B cell (primary cell): ENCODE measurements around the gene UROS. TPM values are rescaled to one million over a fixed set of nuclear protein-coding genes. Genes with fewer than 3 reads are reported as not detected.

Source experiments
- ATAC-seq: fragments of 200-7000 bp; cut with Tn5 transposase; one replicate; pipeline ENCODE4 v1.10.0; 2021; ENCODE audit warnings: low read depth, mild to moderate bottlenecking, moderate number of reproducible peaks, moderate library complexity
- CTCF ChIA-PET: fragments of 350-600 bp; sonication (Branson Sonifier 250); formaldehyde crosslinking; loops from one replicate; lab custom pipeline; 2021; ENCODE audit warnings: antibody characterized with exemption, inconsistent platforms; lab: Charles Lee
- POLR2A ChIA-PET: fragments of 350-600 bp; sonication (Branson Sonifier 250); formaldehyde crosslinking; loops from one replicate; lab custom pipeline; 2021; ENCODE audit warnings: antibody characterized with exemption; lab: Charles Lee
- DNase-seq: peaks from one replicate; pipeline ENCODE4 v3.0.0; 2013
- H2AFZ ChIP-seq: 2 replicates; pipeline ENCODE4 v1.6.1; 2012; ENCODE audit warnings: mild to moderate bottlenecking, low read depth, low read length; ENCODE audit not compliant: insufficient read depth, poor library complexity, severe bottlenecking
- H3K27ac ChIP-seq, 2 donors: 1 replicate in 1 of 2; 2 replicates in 1 of 2; pipeline ENCODE4 v1.5.1; 2012 to 2013; ENCODE audit warnings: low read length in 2 of 2, mild to moderate bottlenecking in 2 of 2, moderate library complexity in 1 of 2
- H3K27me3 ChIP-seq, 4 experiments: fragments of 200-600 bp in 1 of 4; sonication (generic) in 1 of 4; replicated peaks in 1 of 4; 1 replicate in 2 of 4; 2 replicates in 2 of 4; pipeline versions ENCODE4 v1.6.1 to v1.7.0; 2013 to 2016; ENCODE audit warnings: low read length in 3 of 4, mild to moderate bottlenecking in 2 of 4, mixed read lengths in 1 of 4, moderate library complexity in 1 of 4; ENCODE audit not compliant: insufficient read depth in 4 of 4, control insufficient read depth in 3 of 4; ENCODE audit errors: control extremely low read depth in 1 of 4
- H3K36me3 ChIP-seq, 2 experiments: replicated peaks in 1 of 2; 1 replicate in 1 of 2; 2 replicates in 1 of 2; pipeline versions ENCODE4 v1.6.1 to v1.7.1; 2013; ENCODE audit warnings: low read length in 1 of 2; ENCODE audit not compliant: insufficient read depth in 2 of 2, control insufficient read depth in 1 of 2; ENCODE audit errors: control extremely low read depth in 1 of 2, extremely low read depth in 1 of 2
- H3K4me1 ChIP-seq, 2 donors: fragments of 200-600 bp in 1 of 2; sonication (generic) in 1 of 2; 1 replicate in 1 of 2; 2 replicates in 1 of 2; pipeline versions ENCODE4 v1.5.1 to v1.6.1; 2013 to 2017; ENCODE audit warnings: low read length in 2 of 2; ENCODE audit not compliant: control insufficient read depth in 2 of 2, insufficient read depth in 2 of 2
- H3K4me2 ChIP-seq: replicated peaks from 2 replicates; pipeline ENCODE3; 2012; ENCODE audit warnings: mild to moderate bottlenecking, low read depth, low read length; ENCODE audit not compliant: poor library complexity, severe bottlenecking
- H3K4me3 ChIP-seq, 5 experiments: fragments of 200-600 bp in 1 of 5; sonication (generic) in 1 of 5; 1 replicate in 3 of 5; 2 replicates in 2 of 5; pipeline versions ENCODE4 v1.5.1 to v1.7.0; 2011 to 2016; ENCODE audit warnings: low read length in 4 of 5, mild to moderate bottlenecking in 4 of 5, low read depth in 2 of 5, control low read depth in 1 of 5, moderate library complexity in 1 of 5; ENCODE audit not compliant: insufficient read depth in 1 of 5; ENCODE audit errors: control extremely low read depth in 1 of 5, extremely low read depth in 1 of 5
- H3K79me2 ChIP-seq: fragments of 200-600 bp; sonication (generic); one replicate; pipeline ENCODE4 v1.6.0; 2016; ENCODE audit warnings: low read length; ENCODE audit not compliant: control insufficient read depth, insufficient read depth
- H3K9ac ChIP-seq: fragments of 200-600 bp; sonication (generic); 2 replicates; pipeline ENCODE4 v1.6.1; 2017; ENCODE audit warnings: mild to moderate bottlenecking, low read length, moderate library complexity
- H3K9me3 ChIP-seq, 3 donors: one replicate each; pipeline versions ENCODE4 v1.6.1 to v1.7.1; 2013; ENCODE audit warnings: low read length in 2 of 3; ENCODE audit not compliant: control insufficient read depth in 2 of 3, insufficient read depth in 1 of 3; ENCODE audit errors: control extremely low read depth in 1 of 3
- H4K20me1 ChIP-seq: 2 replicates; pipeline ENCODE4 v1.6.0; 2012; ENCODE audit warnings: mild to moderate bottlenecking, low read length; ENCODE audit not compliant: insufficient read depth, control insufficient read depth, poor library complexity, severe bottlenecking
- H3K27ac Mint-ChIP-seq: one replicate; pipeline ENCODE4 v1.8.0; 2021; ENCODE audit warnings: mixed read lengths
- H3K27me3 Mint-ChIP-seq: one replicate; pipeline ENCODE4 v1.8.0; 2021; ENCODE audit warnings: mixed read lengths
- H3K4me1 Mint-ChIP-seq: one replicate; pipeline ENCODE4 v1.8.0; 2021; ENCODE audit warnings: mixed read lengths
- H3K4me3 Mint-ChIP-seq: one replicate; pipeline ENCODE4 v1.8.0; 2021; ENCODE audit warnings: mixed read lengths
- H3K9me3 Mint-ChIP-seq: one replicate; pipeline ENCODE4 v1.8.0; 2022; ENCODE audit warnings: mixed read lengths; ENCODE audit not compliant: insufficient read depth
- EZH2 ChIP-seq: IDR thresholded peaks from 2 replicates; pipeline ENCODE4 v1.6.1; 2012; ENCODE audit warnings: borderline replicate concordance, low read depth, mild to moderate bottlenecking, moderate library complexity, low read length; ENCODE audit not compliant: insufficient read depth, poor library complexity, severe bottlenecking
- WGBS: methylation state at CpG from one replicate; pipeline ENCODE4 v1.1.5; 2013; ENCODE audit warnings: missing lambda C conversion rate; ENCODE audit not compliant: insufficient coverage; 5-methylcytosine and 5-hydroxymethylcytosine counted together
- intact Hi-C: fragments of 100-400 bp; cut with micrococcal nuclease; formaldehyde crosslinking; loops from one replicate; pipeline ENCODE4 v1.10.0; 2022
- polyA plus RNA-seq: library from polyadenylated mRNA; depleted of rRNA; stranded (reverse); fragments of >200 nt; gene quantifications from 2 replicates; pipeline ENCODE4 v1.2.3, GENCODE V29; 2012
- total RNA-seq, 2 donors: library from RNA; stranded (reverse); fragments of 120-200 nt in 1 of 2; gene quantifications; 1 replicate in 1 of 2; 2 replicates in 1 of 2; pipeline versions ENCODE4 v1.2.3 to v1.2.4, GENCODE V29; 2013 to 2022
- TF ChIP-seq, protein P1 (sequence below): fragments of 200-600 bp; IDR thresholded peaks from one replicate; pipeline ENCODE4 v1.8.0; 2022; ENCODE audit warnings: antibody characterized with exemption, mild to moderate bottlenecking

UROS gene
- total and polyA plus RNA-seq, 2 donors (not counting 1 experiment from before 2014, with no cell fraction given): 28.3 to 37.1 TPM

DNA sequence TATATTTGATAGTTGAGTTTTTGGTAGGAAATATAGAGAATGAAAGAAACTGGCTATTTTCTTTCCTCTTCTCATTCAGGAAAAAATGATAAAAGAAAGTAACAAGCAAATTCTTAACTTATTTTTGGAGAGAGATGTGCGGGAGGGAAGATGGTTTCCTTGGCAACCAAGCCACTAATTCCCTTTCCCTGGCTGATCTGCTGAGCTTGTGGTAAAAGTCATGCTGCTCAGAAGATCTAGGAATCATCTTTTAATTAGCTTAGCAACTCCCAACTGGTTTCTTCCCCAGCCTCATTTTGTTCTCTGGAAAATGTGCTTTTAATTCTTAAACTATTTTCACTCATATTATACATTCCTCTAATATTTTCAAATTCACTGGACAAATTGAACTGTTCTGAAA is 11.8 kb downstream of the UROS start:
- no peaks in the 10 kb centered on the region for H3K9me3 ChIP-seq

DNA sequence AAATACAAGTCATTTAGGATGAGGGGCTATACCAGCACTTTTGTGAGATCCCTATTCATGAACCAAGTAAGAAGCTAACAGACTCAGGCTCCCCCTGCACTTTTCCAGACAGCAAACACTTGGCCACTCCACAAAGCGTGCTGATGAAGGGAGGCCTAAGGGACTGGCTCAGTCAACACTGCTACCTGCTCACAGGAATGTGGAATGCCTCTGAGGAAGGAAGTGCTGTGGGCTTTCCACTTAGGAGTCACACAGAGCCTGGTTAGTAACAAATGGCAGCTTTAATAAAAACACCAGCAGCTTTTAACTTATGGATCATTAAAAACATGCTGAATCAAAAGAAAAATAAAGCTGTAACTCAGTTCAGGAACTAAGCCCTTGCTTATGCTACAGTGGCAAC is 15.0 kb downstream of the UROS start:
- H3K4me2 ChIP-seq: no peak overlapping the region
- CTCF ChIA-PET: no interaction called here
- H3K36me3 ChIP-seq: peaks cover 12 to 48% of the 10 kb centered on the region in 2 experiments

More for the DNA sequence above, 11.8 kb downstream of the UROS start:
- H3K4me3 ChIP-seq: no peak overlapping the region
- Mint-ChIP-seq H3K4me1 (no peaks in the 10 kb centered on the region), H3K27me3 (no peaks in the 10 kb centered on the region), H3K4me3 (no peak overlapping the region), H3K9me3 (no peaks in the 10 kb centered on the region), H3K27ac (no peak overlapping the region)
- H3K4me2 ChIP-seq: no peak overlapping the region
- H2AFZ ChIP-seq: no peak overlapping the region
- ATAC-seq (no peak), DNase-seq (no peak)
- no peak overlapping the region for H3K27ac ChIP-seq
- H4K20me1 ChIP-seq: no peaks in the 10 kb centered on the region
- peaks cover 10 to 46% of the 10 kb centered on the region in 2 experiments for H3K36me3 ChIP-seq
- H3K27me3 ChIP-seq: no peaks in the 10 kb centered on the region
- ChIA-PET POLR2A (no interaction called here), CTCF (interaction anchor here (1.4 kb wide), 1 partner anchor 9 kb away, joined by 4 read pairs; no protein-coding TSS in a partner anchor)
- H3K4me1 ChIP-seq: no peaks in the 10 kb centered on the region
- intact Hi-C loops: no loop called here
- no peaks in the 10 kb centered on the region for H3K79me2 ChIP-seq
- WGBS: no CpG with 5 or more reads among the region's 1 CpG
- no peak overlapping the region for H3K9ac ChIP-seq
- TF ChIP-seq, protein P1, sequence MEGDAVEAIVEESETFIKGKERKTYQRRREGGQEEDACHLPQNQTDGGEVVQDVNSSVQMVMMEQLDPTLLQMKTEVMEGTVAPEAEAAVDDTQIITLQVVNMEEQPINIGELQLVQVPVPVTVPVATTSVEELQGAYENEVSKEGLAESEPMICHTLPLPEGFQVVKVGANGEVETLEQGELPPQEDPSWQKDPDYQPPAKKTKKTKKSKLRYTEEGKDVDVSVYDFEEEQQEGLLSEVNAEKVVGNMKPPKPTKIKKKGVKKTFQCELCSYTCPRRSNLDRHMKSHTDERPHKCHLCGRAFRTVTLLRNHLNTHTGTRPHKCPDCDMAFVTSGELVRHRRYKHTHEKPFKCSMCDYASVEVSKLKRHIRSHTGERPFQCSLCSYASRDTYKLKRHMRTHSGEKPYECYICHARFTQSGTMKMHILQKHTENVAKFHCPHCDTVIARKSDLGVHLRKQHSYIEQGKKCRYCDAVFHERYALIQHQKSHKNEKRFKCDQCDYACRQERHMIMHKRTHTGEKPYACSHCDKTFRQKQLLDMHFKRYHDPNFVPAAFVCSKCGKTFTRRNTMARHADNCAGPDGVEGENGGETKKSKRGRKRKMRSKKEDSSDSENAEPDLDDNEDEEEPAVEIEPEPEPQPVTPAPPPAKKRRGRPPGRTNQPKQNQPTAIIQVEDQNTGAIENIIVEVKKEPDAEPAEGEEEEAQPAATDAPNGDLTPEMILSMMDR: no peak
- no peak for TF ChIP-seq EZH2

More for the DNA sequence above, 15.0 kb downstream of the UROS start:
- H4K20me1 ChIP-seq: no peaks in the 10 kb centered on the region
- no peak overlapping the region for H3K9ac ChIP-seq
- DNase-seq (no peak), ATAC-seq (no peak)
- no peak overlapping the region for H2AFZ ChIP-seq
- TF ChIP-seq, protein P1: no peak
- TF ChIP-seq EZH2: no peak
- Mint-ChIP-seq H3K9me3 (no peaks in the 10 kb centered on the region), H3K4me1 (no peaks in the 10 kb centered on the region), H3K27ac (no peak overlapping the region), H3K27me3 (no peaks in the 10 kb centered on the region), H3K4me3 (no peak overlapping the region)
- POLR2A ChIA-PET: no interaction called here
- H3K9me3 ChIP-seq: no peaks in the 10 kb centered on the region
- H3K27me3 ChIP-seq: no peaks in the 10 kb centered on the region
- intact Hi-C loops: no loop called here
- no CpG with 5 or more reads among the region's 1 CpG for WGBS
- H3K27ac ChIP-seq: no peak overlapping the region
- no peaks in the 10 kb centered on the region for H3K79me2 ChIP-seq
- no peak overlapping the region for H3K4me3 ChIP-seq
- no peaks in the 10 kb centered on the region for H3K4me1 ChIP-seq
